ENCODE data around the gene PON3.

PON3 gene

DNA sequence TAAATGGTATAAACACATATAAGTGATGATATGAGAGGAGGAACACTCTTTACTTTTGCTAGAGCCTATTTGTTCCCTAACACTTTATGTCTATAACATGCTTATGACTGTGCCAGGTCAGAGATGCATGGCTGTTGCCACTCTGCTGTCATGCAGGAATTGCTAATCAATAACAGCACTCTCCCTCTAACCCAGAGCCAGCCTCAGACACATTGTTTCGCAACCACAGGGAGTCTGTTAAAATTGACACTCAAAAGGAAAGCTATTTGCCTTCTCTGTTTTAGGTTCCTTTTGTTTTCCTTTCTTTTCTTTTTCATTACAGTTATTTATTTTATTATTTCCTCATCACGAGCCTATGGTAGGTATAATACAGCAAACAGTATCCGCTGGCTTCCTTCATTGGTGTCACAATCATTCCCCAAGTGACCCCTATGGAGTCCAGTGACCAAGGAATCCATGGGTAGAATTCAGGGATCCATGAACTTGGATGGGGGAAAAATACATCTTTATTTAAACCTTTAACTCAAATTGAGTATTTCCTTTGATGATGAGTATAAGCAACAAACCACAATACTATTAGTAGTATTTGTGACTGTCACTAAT, 31.8 kb upstream of the PON3 start:
- no peaks in the 10 kb centered on the region for H3K9me2 ChIP-seq (replicated peaks; ENCODE audit: insufficient read depth, low read length)
- H3K36me3 ChIP-seq (replicated peaks; ENCODE audit: insufficient read depth, low read length): no peaks in the 10 kb centered on the region
- no peak overlapping the region for H3K27ac ChIP-seq (ENCODE audit: low read length)
- no peak overlapping the region for H3K4me2 ChIP-seq (ENCODE audit: low read depth, low read length)
- no peaks in the 10 kb centered on the region for H3K4me1 ChIP-seq (ENCODE audit: low read length)
- no peak for TF ChIP-seq EZH2phosphoT487 (IDR thresholded peaks at IDR 0.05; ENCODE audit: low read length)
- no peak for TF ChIP-seq EZH2 (optimal IDR thresholded peaks at IDR 0.05; ENCODE audit: low read depth, low read length)
- TF ChIP-seq, protein P1, sequence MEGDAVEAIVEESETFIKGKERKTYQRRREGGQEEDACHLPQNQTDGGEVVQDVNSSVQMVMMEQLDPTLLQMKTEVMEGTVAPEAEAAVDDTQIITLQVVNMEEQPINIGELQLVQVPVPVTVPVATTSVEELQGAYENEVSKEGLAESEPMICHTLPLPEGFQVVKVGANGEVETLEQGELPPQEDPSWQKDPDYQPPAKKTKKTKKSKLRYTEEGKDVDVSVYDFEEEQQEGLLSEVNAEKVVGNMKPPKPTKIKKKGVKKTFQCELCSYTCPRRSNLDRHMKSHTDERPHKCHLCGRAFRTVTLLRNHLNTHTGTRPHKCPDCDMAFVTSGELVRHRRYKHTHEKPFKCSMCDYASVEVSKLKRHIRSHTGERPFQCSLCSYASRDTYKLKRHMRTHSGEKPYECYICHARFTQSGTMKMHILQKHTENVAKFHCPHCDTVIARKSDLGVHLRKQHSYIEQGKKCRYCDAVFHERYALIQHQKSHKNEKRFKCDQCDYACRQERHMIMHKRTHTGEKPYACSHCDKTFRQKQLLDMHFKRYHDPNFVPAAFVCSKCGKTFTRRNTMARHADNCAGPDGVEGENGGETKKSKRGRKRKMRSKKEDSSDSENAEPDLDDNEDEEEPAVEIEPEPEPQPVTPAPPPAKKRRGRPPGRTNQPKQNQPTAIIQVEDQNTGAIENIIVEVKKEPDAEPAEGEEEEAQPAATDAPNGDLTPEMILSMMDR (IDR thresholded peaks at IDR 0.05; ENCODE audit: low read length): no peak
- DNase-seq: no peak
- no peak overlapping the region for H3K4me3 ChIP-seq (ENCODE audit: low read length)
- no peak overlapping the region for H3K9ac ChIP-seq (ENCODE audit: low read length)
- peaks cover 3% of the 10 kb centered on the region; the same call in 1 of the 2 replicates for H3K79me2 ChIP-seq (ENCODE audit: low read length)
- no peaks in the 10 kb centered on the region for H4K20me1 ChIP-seq (ENCODE audit: insufficient read depth, low read length)
- no peaks in the 10 kb centered on the region for H3K27me3 ChIP-seq (replicated peaks; ENCODE audit: insufficient read depth, low read length)
- H2AFZ ChIP-seq (ENCODE audit: low read length): no peak overlapping the region
- H3F3A ChIP-seq (ENCODE audit: insufficient read depth, low read length): no peaks in the 10 kb centered on the region
- no peaks in the 10 kb centered on the region for H3K9me3 ChIP-seq (replicated peaks; ENCODE audit: insufficient read depth, low read length)

DNA sequence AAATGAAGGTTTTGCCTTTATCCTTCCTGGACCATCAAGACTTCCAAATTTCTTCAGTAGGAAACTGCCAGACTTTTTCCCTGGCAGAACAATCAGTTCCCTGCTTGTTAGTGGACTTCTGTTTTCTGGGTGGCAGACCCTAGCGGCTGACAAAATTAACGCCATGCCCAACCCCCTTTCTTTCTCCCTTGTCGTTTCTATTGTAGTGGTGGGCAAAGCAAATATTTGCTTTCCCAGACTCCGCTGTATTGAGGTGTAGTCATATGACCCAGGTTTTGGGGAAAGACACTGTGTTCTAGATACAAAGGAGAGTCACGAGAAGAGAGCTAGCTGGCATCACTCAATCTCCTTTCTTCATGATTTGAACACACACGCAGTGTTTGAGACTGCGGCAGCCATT, 31.0 kb upstream of the PON3 start:
- no peak overlapping the region for H3K4me3 ChIP-seq (ENCODE audit: low read length)
- no peaks in the 10 kb centered on the region for H3K9me3 ChIP-seq (replicated peaks; ENCODE audit: insufficient read depth, low read length)
- H3K27me3 ChIP-seq (replicated peaks; ENCODE audit: insufficient read depth, low read length): no peaks in the 10 kb centered on the region
- H3K27ac ChIP-seq (ENCODE audit: low read length): no peak overlapping the region
- no peaks in the 10 kb centered on the region for H4K20me1 ChIP-seq (ENCODE audit: insufficient read depth, low read length)
- H2AFZ ChIP-seq (ENCODE audit: low read length): no peak overlapping the region
- H3K36me3 ChIP-seq (replicated peaks; ENCODE audit: insufficient read depth, low read length): no peaks in the 10 kb centered on the region
- no peak for DNase-seq
- TF ChIP-seq EZH2 (optimal IDR thresholded peaks at IDR 0.05; ENCODE audit: low read depth, low read length): no peak
- TF ChIP-seq EZH2phosphoT487 (IDR thresholded peaks at IDR 0.05; ENCODE audit: low read length): no peak
- TF ChIP-seq, protein P1 (IDR thresholded peaks at IDR 0.05; ENCODE audit: low read length): no peak
- H3K79me2 ChIP-seq (ENCODE audit: low read length): peaks cover 3% of the 10 kb centered on the region; the same call in 1 of the 2 replicates
- no peak overlapping the region for H3K4me2 ChIP-seq (ENCODE audit: low read depth, low read length)
- no peaks in the 10 kb centered on the region for H3K9me2 ChIP-seq (replicated peaks; ENCODE audit: insufficient read depth, low read length)
- H3K4me1 ChIP-seq (ENCODE audit: low read length): 0 out of 2 replicates have a peak, but pooled peaks cover 5% of the 10 kb centered on the region
- H3F3A ChIP-seq (ENCODE audit: insufficient read depth, low read length): no peaks in the 10 kb centered on the region
- H3K9ac ChIP-seq (ENCODE audit: low read length): no peak overlapping the region

DNA sequence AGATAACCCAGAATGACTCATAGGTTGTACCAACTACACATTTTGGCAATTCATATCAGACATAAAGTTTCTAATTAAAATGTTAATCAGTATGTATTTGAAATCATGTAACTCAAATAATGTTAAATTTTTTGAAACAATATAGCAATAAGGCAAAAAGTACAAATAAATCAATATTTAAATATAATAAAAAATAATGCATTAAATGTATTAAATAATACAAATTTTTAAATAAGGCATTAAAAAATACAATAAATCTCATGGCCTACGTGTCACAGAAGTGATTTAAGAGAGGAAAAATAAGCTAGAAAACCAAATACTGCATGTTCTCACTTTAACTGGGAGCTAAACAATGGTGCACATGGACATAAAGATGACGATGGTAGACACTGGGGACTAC, 29.5 kb upstream of the PON3 start:
- Histone ChIP-seq H3K79me2 (ENCODE audit: low read length) (no peaks in the 10 kb centered on the region), H3K9me2 (replicated peaks; ENCODE audit: insufficient read depth, low read length) (no peaks in the 10 kb centered on the region), H3K4me2 (ENCODE audit: low read depth, low read length) (no peak overlapping the region), H3K9me3 (replicated peaks; ENCODE audit: insufficient read depth, low read length) (no peaks in the 10 kb centered on the region), H3F3A (ENCODE audit: insufficient read depth, low read length) (no peaks in the 10 kb centered on the region), H4K20me1 (ENCODE audit: insufficient read depth, low read length) (no peaks in the 10 kb centered on the region), H3K4me3 (ENCODE audit: low read length) (no peak overlapping the region), H3K9ac (ENCODE audit: low read length) (no peak overlapping the region), H3K36me3 (replicated peaks; ENCODE audit: insufficient read depth, low read length) (no peaks in the 10 kb centered on the region), H3K27ac (ENCODE audit: low read length) (no peak overlapping the region), H2AFZ (ENCODE audit: low read length) (no peak overlapping the region), H3K4me1 (ENCODE audit: low read length) (peaks cover 17% of the 10 kb centered on the region), H3K27me3 (replicated peaks; ENCODE audit: insufficient read depth, low read length) (no peaks in the 10 kb centered on the region)
- DNase-seq: no peak
- TF ChIP-seq, protein P1 (IDR thresholded peaks at IDR 0.05; ENCODE audit: low read length): no peak
- TF ChIP-seq EZH2phosphoT487 (IDR thresholded peaks at IDR 0.05; ENCODE audit: low read length): no peak
- TF ChIP-seq EZH2 (optimal IDR thresholded peaks at IDR 0.05; ENCODE audit: low read depth, low read length): no peak
